ENCODE measurements around the gene COA8. TPM values are rescaled to one million over a fixed set of nuclear protein-coding genes. Genes with fewer than 3 reads are reported as not detected.

Gene COA8
- polyA plus RNA-seq, 5 donors: 29.3 to 46.6 (median 40.9) TPM

- no peak for DNase-seq
Observed at GRCh38 chr14:103535081-103535890, 27.5 kb upstream of the COA8 start.

DNA sequence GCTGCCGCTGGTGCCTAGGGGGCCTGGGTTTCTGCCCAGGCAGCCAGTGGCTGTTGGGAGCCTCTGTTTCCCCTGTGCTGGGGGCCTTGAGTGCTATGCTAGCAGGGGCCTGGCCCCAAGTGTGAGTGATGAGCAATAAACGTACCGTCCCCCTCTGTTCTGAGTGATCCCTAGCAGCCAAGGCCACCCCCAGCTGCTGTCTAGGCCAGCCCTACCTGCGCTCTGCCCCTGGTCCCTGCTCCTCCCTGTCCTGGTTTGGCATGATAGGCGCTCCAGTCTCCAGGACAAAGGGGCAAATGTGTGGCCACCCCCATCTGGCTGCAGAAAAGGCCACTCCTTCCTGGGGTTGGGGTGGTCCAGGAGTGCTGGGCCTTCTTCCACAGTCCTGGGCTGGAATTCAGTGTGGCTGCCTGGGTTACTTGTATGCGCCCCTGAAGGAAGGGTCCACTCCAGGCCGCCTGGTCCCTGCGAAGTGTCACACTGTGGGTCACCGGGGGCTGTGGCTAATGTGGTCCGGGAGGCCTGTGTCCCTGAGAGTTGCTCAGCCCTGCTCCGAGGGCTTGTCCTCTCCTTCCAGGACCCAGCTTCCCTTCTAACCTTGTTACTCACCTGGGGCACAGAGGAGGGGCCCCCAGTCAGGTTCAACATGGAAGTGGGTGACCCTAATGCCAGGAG lies 26.7 kb upstream of the COA8 start:
- no peak for DNase-seq

- DNase-seq: no peak
Observed at GRCh38 chr14:103536693-103537092, 26.1 kb upstream of the COA8 start.

- no peak for DNase-seq
Observed at GRCh38 chr14:103537175-103537990, 25.4 kb upstream of the COA8 start.

DNA sequence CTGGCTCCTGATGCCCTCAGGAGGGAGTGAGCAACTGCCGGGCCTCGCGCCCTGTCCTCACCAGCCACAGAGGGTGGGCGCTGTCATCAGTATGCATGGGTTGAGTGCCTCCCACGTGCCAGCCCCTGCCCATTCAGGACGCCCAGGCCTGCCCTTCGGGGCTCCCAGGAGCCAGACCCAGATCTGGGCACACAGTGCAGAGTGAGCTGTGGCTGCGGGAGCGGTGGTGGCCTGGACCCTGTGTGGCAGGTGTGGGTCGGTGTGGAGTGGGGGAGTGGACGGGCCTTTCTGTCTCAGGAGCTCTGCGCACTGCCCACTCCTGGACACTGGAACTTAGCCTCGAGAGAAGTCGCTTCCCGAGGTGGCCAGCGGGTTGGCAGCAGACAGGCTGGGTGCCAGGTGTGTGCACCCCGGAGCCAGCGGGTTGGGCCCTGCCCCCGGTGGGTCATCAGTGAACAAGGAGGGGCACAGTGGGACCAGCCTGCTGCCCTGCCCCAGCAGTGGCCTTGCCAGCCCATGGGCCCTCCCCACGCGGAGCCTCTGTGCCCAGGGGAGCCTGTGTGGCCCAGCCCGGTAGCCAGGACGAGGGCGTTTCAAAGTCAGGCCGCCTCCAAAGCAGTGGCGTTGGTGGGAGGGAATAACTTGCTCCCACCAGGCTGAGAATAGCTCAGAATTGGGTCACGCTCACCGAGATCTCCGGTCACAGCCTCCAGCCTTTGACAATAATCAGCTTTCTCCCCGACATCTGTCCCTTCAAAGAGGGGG lies 24.3 kb upstream of the COA8 start:
- no peak for DNase-seq

DNA sequence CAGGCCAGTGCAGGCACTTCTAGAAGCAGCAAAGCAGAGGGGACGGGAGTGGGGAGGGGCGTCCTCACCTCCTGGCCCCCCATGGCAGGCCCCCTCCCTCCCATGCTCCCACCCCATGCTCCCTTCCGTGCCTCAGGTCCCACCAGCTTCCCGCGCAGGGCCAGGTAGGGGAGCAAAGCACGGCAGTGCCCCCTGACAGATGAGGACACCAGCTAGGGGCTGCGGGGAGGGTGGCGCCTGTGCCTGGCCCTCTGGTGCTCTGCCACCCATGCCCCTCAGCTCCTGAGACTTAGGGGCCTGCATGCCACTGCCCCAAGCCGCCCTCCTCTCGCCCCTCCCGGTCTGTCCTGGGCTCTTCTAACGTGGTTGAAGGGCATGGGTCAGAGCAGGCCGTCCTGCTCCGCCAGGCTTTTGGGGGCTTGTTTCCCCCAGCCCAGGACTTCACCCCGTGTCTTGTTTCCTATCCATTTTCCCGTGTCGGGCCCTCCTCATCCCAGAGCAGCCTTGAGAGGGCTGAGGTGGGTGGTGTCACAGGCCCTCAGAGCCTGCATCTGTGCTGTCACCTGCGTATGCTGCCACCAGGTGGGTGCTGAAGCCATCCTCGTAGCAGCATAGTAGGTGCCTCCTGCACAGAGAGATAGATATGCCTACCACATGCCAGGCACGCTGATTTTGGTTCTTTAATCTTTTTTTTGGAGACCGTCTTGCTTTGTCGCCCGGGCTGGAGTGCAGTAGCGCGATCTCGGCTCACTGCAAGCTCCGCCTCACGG lies 23.5 kb upstream of the COA8 start:
- no peak for DNase-seq

- no peak for DNase-seq
Observed at GRCh38 chr14:103540821-103541708, 21.7 kb upstream of the COA8 start.

- no peak for DNase-seq
Observed at GRCh38 chr14:103541709-103542604, 20.8 kb upstream of the COA8 start.

GRCh38 chr14:103542605-103543088 lies 20.1 kb upstream of the COA8 start:
- no peak for DNase-seq

DNA sequence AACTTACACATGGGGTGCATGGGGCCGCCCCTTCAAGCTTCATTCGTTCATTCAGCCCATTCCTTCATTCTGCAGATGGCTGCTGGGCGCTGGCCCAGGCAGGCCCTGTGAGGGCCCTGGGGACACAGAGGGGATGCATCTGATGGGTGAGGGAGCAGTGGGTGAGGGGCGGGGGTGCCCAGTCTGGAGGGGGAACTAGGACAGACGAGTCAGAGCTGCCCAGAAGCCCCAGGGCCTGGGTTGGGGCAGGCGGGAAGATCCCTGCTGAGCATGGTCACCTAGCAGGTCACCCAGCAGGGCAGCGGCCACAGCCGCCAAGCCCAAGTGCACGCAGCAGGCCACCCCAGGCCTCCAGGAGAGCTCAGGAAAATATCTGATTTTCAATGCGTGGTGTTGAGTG lies 19.6 kb upstream of the COA8 start:
- DNase-seq: no peak

GRCh38 chr14:103543721-103544387 lies 18.9 kb upstream of the COA8 start:
- DNase-seq: no peak

GRCh38 chr14:103544388-103545218 lies 18.2 kb upstream of the COA8 start:
- peak; percentile 78 to 79 for DNase-seq

DNA sequence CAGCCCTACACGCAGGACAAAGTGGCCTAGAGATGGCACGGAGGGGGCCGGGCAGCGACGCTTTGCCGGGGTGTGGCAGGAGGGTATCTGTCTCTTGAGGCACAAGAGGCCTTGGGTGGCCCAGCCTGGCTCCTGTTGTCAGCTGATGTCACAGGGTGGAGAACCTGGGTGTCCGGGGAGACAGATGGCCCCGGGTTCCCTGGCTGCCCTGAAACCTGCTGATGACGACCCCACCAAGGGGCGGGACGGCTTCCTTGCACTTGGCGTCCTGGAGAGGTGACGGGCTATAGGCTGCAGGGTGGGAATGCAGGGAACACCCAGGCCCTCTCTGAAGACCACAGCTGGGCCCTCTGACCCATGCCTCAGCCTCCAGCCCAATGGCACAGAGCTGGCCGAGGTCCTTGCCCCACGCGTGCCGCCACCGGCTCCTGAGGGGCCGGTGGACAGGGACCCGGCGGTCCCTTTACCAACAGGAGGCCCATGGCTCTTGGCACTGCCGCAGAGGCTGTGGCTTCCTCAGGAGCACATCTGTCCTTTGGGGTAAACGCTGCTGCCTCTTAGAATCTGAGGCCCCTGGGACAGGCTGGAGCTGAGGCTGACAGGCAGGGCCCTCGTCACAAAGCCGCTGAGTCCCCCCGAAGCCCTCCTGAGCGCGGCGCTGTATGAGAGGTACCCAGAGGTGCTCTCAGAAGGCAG lies 17.4 kb upstream of the COA8 start:
- no peak for DNase-seq

DNA sequence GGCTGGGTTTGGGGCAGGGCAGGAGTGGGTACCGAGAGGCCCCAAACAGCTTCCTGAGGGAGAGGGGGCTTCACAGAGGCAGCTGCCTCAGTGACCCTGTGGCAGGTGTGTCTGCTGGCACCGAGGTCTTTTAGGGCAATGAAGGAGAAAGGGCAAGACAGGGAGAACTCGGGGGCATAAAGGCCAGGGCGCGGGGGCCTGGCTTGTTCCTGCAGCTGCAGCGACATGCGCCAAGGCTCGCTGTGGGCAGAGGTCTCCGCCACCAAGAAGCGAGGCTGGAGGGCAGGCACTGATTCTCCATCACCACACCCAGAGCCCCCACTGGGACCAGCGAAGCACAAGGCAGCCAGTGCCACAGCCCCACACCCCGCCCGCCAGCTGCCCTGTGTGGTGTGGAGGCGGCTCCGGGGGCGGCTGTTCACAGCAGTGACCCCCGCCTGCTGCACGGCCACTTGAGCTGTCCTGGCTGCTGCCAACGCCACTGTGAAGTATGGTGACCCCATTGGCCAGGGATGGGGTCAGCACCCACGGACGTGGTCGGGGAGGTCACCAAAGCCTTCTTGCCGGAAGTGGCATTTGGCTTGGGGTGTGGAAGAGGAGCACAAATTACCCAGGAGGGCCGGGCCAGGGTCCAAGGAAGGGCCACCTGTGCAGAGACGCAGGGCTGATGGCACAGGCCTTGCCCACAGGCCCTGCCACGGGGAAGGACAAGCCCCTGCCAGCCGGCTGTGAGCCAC lies 16.7 kb upstream of the COA8 start:
- DNase-seq: no peak

DNA sequence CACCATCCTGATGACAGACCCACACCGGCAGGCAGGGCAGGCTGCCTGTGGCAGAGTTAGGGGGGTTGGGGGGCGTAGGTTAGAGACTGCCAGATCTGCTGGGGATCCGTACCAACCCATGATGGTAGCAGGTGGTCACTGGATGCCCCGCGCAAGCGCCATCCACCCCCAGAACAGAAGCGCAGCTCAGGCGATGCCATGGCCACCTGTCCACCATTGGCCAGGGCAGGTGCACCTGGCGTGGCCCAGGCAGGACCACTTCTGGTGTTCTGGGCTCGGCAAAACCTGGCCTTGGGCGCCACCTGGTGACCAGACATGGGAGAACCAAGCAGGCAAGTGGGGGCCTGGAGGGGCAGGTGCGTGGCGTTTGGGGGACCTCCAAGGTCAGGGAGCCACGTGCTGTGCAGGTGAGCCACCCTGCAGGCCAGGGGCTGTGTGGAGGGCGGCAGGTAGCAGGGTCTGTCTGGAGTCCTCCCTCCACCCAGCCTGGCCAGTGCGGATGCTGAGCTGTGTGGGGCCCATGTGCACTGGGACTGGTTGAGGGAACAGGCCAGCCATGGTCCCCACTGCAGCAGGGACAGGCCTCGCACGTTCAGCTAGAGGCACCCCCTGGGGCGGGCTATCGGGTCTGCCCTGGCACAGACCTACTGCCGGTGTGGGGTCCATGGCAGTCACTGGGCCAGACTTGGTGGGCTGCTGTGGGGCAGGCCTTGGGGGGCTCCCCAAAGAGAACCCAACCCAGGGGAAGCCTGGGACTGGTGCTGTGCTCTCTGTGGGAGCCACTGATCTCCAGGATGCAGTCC lies 15.9 kb upstream of the COA8 start:
- DNase-seq: no peak
